ENCODE data around the gene DELE1. TPM values are rescaled to one million over a fixed set of nuclear protein-coding genes. Genes with fewer than 3 reads are reported as not detected.

DELE1 gene
- total RNA-seq, 2 donors from 2014 or later, result 69.2 to 69.4 TPM

- Histone ChIP-seq H3K27me3 (no peaks in the 10 kb centered on the region), H3K9ac (ENCODE audit: low read depth in 2 of 2, low read length in 2 of 2) (no peak overlapping the region), H3K9me3 (no peaks in the 10 kb centered on the region), H3K4me3 (no peak overlapping the region), H3K27ac (no peak overlapping the region), H3K36me3 (no peaks in the 10 kb centered on the region), H3K4me1 (peaks cover 9% of the 10 kb centered on the region)
- no peak for TF ChIP-seq CTCF (IDR thresholded peaks at IDR 0.05)
- no peak for DNase-seq
- intact Hi-C loops (cut with DNase I), result no loop called here
Observed at GRCh38 chr5:141945511-141946051, 21.9 kb downstream of the DELE1 start.

DNA sequence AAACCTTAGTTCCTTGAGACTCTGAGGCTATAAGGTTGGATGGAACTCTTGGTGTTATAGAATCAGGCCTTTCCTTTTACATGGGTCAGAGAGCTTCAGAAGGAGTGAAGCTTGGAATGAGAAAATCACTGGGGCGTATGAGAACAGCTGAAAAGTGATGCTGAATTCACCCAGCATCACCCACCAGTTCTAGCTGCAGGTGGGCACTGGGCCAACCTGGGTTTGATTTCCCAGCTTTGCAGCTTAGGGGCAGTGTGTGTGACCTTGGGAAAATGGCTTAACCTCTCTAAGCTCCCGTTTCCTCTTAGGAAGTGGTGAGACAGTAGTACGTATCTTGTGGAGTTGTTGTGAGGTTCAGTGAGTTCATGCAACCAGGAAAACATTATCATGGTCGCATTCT lies 23.6 kb downstream of the DELE1 start:
- Histone ChIP-seq H3K27ac (no peak overlapping the region), H3K4me3 (no peak overlapping the region), H3K4me1 (peaks cover under 1% of the 10 kb centered on the region), H3K9ac (ENCODE audit: low read depth in 2 of 2, low read length in 2 of 2) (no peak overlapping the region), H3K36me3 (no peaks in the 10 kb centered on the region), H3K27me3 (no peaks in the 10 kb centered on the region), H3K9me3 (no peaks in the 10 kb centered on the region)
- DNase-seq, result no peak
- intact Hi-C loops (cut with DNase I), result no loop called here
- no peak for TF ChIP-seq CTCF (IDR thresholded peaks at IDR 0.05)

DNA sequence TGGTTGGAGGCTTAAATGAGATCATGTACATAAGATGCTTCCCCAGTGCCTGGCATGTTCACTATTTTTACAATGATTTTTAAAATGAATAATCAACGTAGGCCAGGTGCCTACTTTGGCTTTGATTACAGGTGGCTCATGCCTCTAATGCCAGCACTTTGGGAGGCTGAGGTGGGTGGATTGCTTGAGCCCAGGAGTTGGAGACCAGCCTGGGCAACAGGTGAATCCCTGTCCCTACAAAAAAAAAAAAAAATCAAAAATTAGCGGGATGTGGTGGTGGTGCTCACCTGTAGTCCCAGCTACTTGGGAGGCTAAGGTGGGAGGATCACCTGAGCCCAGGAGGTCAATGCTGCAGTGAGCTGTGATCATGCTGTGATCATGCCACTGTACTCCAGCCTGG lies 25.1 kb downstream of the DELE1 start:
- Histone ChIP-seq H3K27me3 (no peaks in the 10 kb centered on the region), H3K27ac (no peak overlapping the region), H3K9ac (ENCODE audit: low read depth in 2 of 2, low read length in 2 of 2) (no peak overlapping the region), H3K4me1 (no peaks in the 10 kb centered on the region), H3K36me3 (no peaks in the 10 kb centered on the region), H3K9me3 (no peaks in the 10 kb centered on the region), H3K4me3 (no peak overlapping the region)
- intact Hi-C loops (cut with DNase I), result no loop called here
- no peak for DNase-seq
- no peak for TF ChIP-seq CTCF (IDR thresholded peaks at IDR 0.05)

- TF ChIP-seq CTCF (IDR thresholded peaks at IDR 0.05), result no peak
- no peaks in the 10 kb centered on the region for H3K9me3 ChIP-seq
- no peak overlapping the region for H3K4me3 ChIP-seq
- H3K9ac ChIP-seq (ENCODE audit: low read depth in 2 of 2, low read length in 2 of 2), result no peak overlapping the region
- H3K36me3 ChIP-seq, result no peaks in the 10 kb centered on the region
- H3K27ac ChIP-seq, result no peak overlapping the region
- DNase-seq, result no peak
- no peaks in the 10 kb centered on the region for H3K27me3 ChIP-seq
- H3K4me1 ChIP-seq, result no peaks in the 10 kb centered on the region
- intact Hi-C loops (cut with DNase I), result no loop called here
Observed at GRCh38 chr5:141949511-141949910, 25.8 kb downstream of the DELE1 start.

- TF ChIP-seq CTCF (IDR thresholded peaks at IDR 0.05), result no peak
- DNase-seq, result no peak
- Histone ChIP-seq H3K9me3 (no peaks in the 10 kb centered on the region), H3K4me1 (no peaks in the 10 kb centered on the region), H3K4me3 (no peak overlapping the region), H3K36me3 (no peaks in the 10 kb centered on the region), H3K9ac (ENCODE audit: low read depth in 2 of 2, low read length in 2 of 2) (no peak overlapping the region), H3K27ac (no peak overlapping the region), H3K27me3 (no peaks in the 10 kb centered on the region)
- intact Hi-C loops (cut with DNase I), result no loop called here
Observed at GRCh38 chr5:141950207-141951005, 26.7 kb downstream of the DELE1 start.

All from colonic mucosa (tissue), 4 donors.